ENCODE measurements around the gene CEP104.
"Not testable (repeated sequence)": the region's sequence is repeated elsewhere in the genome, so short reads cannot be mapped to it uniquely, and the experiment has no call there.

DNA sequence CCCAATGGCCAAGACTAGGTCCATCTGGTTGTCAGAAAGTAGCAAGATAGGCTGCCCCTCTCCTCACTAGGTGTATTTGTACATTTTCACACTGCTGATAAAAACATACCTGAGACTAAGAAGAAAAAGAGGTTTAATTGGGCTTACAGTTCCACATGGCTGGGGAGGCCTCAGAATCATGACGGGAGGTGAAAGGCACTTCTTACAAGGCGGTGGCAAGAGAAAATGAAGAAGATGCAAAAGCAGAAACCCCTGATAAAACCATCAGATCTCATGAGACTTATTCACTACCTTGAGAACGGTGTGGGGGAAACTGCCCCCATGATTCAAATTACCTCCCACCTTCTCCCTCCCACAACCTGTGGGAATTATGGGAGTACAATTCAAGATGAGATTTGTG, 56.2 kb downstream of the CEP104 start:
- TF ChIP-seq, protein P1, sequence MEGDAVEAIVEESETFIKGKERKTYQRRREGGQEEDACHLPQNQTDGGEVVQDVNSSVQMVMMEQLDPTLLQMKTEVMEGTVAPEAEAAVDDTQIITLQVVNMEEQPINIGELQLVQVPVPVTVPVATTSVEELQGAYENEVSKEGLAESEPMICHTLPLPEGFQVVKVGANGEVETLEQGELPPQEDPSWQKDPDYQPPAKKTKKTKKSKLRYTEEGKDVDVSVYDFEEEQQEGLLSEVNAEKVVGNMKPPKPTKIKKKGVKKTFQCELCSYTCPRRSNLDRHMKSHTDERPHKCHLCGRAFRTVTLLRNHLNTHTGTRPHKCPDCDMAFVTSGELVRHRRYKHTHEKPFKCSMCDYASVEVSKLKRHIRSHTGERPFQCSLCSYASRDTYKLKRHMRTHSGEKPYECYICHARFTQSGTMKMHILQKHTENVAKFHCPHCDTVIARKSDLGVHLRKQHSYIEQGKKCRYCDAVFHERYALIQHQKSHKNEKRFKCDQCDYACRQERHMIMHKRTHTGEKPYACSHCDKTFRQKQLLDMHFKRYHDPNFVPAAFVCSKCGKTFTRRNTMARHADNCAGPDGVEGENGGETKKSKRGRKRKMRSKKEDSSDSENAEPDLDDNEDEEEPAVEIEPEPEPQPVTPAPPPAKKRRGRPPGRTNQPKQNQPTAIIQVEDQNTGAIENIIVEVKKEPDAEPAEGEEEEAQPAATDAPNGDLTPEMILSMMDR (IDR thresholded peaks at IDR 0.05), result not testable (repeated sequence)
- TF ChIP-seq POLR2A (IDR thresholded peaks at IDR 0.05), result not testable (repeated sequence)

Measured in suprapubic skin (tissue), 3 donors.